ENCODE data around the gene DAAM1.

DAAM1 gene

GRCh38 chr14:59166258-59166657, 22.2 kb upstream of the DAAM1 start:
- Histone ChIP-seq H3K4me3 (ENCODE audit: low read length) (no peak overlapping the region), H3K4me2 (ENCODE audit: low read length) (peak overlapping the region; percentile 49), H3K36me3 (replicated peaks; ENCODE audit: low read depth, low read length) (no peaks in the 10 kb centered on the region), H3K9me3 (ENCODE audit: insufficient read depth, low read length) (no peaks in the 10 kb centered on the region), H3K27me3 (ENCODE audit: low read depth, low read length) (peaks cover 13% of the 10 kb centered on the region), H4K20me1 (ENCODE audit: insufficient read depth, low read length) (no peaks in the 10 kb centered on the region), H3K79me2 (ENCODE audit: low read length) (no peaks in the 10 kb centered on the region), H3K27ac (ENCODE audit: low read length) (no peak overlapping the region), H3K4me1 (ENCODE audit: low read length) (peaks cover 18% of the 10 kb centered on the region), H2AFZ (ENCODE audit: low read depth, low read length) (no peak overlapping the region), H3K9ac (ENCODE audit: low read length) (no peak overlapping the region)
- no peak for TF ChIP-seq EZH2phosphoT487 (IDR thresholded peaks at IDR 0.05; ENCODE audit: low read depth)
- TF ChIP-seq, protein P1, sequence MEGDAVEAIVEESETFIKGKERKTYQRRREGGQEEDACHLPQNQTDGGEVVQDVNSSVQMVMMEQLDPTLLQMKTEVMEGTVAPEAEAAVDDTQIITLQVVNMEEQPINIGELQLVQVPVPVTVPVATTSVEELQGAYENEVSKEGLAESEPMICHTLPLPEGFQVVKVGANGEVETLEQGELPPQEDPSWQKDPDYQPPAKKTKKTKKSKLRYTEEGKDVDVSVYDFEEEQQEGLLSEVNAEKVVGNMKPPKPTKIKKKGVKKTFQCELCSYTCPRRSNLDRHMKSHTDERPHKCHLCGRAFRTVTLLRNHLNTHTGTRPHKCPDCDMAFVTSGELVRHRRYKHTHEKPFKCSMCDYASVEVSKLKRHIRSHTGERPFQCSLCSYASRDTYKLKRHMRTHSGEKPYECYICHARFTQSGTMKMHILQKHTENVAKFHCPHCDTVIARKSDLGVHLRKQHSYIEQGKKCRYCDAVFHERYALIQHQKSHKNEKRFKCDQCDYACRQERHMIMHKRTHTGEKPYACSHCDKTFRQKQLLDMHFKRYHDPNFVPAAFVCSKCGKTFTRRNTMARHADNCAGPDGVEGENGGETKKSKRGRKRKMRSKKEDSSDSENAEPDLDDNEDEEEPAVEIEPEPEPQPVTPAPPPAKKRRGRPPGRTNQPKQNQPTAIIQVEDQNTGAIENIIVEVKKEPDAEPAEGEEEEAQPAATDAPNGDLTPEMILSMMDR (IDR thresholded peaks at IDR 0.05; ENCODE audit: low read depth, low read length) = no peak

DNA sequence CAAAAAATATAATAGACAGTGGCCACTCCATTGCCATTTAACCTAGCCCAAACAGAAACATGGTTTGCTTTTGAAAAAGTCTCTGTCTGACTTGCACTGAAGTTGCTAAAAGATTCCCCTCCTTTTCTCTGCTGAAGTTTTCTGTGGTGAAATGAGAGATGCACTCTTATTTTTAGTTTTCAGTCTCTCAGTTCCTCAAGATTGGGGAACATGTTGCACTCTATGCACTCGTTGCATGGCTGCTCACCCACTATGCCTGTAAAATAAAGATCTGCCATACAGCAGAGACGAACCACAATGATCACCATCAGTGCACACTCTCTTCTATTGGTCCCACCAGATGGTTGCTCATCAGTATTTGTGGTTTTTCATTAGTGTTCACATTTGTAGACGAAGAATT, 13.1 kb upstream of the DAAM1 start:
- peak overlapping the region; percentile 84 for H3K4me2 ChIP-seq (ENCODE audit: low read length)
- H2AFZ ChIP-seq (ENCODE audit: low read depth, low read length) = no peak overlapping the region
- H3K4me1 ChIP-seq (ENCODE audit: low read length) = peaks cover 34% of the 10 kb centered on the region
- peak overlapping the region; percentile 45 for H3K27ac ChIP-seq (ENCODE audit: low read length)
- no peak overlapping the region; the same call in 1 of the 2 replicates for H3K9ac ChIP-seq (ENCODE audit: low read length)
- H3K4me3 ChIP-seq (ENCODE audit: low read length) = peak overlapping the region; percentile 62
- H4K20me1 ChIP-seq (ENCODE audit: insufficient read depth, low read length) = no peaks in the 10 kb centered on the region
- TF ChIP-seq, protein P1 (IDR thresholded peaks at IDR 0.05; ENCODE audit: low read depth, low read length) = no peak
- peak; percentile 83; the same call in 1 of the 2 replicates for TF ChIP-seq EZH2phosphoT487 (IDR thresholded peaks at IDR 0.05; ENCODE audit: low read depth)
- H3K9me3 ChIP-seq (ENCODE audit: insufficient read depth, low read length) = no peaks in the 10 kb centered on the region
- peaks cover 30% of the 10 kb centered on the region for H3K27me3 ChIP-seq (ENCODE audit: low read depth, low read length)
- H3K36me3 ChIP-seq (replicated peaks; ENCODE audit: low read depth, low read length) = no peaks in the 10 kb centered on the region
- no peaks in the 10 kb centered on the region for H3K79me2 ChIP-seq (ENCODE audit: low read length)

DNA sequence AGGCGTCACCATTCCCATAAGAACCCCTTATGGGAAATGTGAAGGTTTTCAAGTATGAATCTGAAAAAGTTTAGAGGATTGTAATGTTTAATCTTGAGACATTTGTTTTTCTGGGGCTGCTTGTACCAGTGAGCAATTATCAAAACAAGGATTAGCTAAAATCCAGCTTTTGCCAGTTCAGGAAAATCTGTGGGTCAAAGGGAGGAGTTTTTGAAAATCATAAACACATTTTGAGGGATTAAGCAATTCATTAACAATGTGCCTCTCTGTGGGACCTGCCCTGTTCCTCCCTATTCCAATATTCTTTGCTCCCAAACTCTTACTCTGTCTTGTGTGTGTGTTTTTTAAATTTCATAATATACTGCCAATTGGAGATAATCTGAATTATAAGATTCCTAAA, 11.7 kb upstream of the DAAM1 start:
- H3K4me3 ChIP-seq (ENCODE audit: low read length) = no peak overlapping the region
- peaks cover 36% of the 10 kb centered on the region for H3K27me3 ChIP-seq (ENCODE audit: low read depth, low read length)
- no peak overlapping the region for H3K27ac ChIP-seq (ENCODE audit: low read length)
- H4K20me1 ChIP-seq (ENCODE audit: insufficient read depth, low read length) = no peaks in the 10 kb centered on the region
- no peak for TF ChIP-seq EZH2phosphoT487 (IDR thresholded peaks at IDR 0.05; ENCODE audit: low read depth)
- TF ChIP-seq, protein P1 (IDR thresholded peaks at IDR 0.05; ENCODE audit: low read depth, low read length) = no peak
- H3K4me2 ChIP-seq (ENCODE audit: low read length) = no peak overlapping the region
- no peaks in the 10 kb centered on the region for H3K9me3 ChIP-seq (ENCODE audit: insufficient read depth, low read length)
- no peaks in the 10 kb centered on the region for H3K79me2 ChIP-seq (ENCODE audit: low read length)
- no peaks in the 10 kb centered on the region for H3K36me3 ChIP-seq (replicated peaks; ENCODE audit: low read depth, low read length)
- H3K4me1 ChIP-seq (ENCODE audit: low read length) = peaks cover 33% of the 10 kb centered on the region
- no peak overlapping the region for H3K9ac ChIP-seq (ENCODE audit: low read length)
- H2AFZ ChIP-seq (ENCODE audit: low read depth, low read length) = no peak overlapping the region

DNA sequence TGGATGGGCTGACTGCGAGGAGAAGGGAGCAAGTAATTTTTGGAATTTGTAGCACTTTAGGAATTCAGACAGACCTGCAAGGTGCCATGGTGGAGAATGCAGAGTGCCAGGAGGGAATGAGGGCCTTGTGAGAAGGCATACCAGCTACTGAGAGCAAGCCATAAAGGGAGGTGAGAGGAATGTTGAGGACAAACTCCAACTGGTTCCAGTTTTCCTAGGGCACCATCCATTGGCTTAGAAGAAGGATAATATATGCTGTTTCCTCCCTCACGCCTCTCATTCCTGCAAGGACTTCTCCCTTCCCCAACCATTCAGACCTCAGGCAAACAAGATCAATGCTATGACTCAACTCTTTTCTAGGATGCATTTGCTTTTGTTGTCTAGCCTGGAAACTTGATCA, 11.2 kb upstream of the DAAM1 start:
- no peaks in the 10 kb centered on the region for H3K9me3 ChIP-seq (ENCODE audit: insufficient read depth, low read length)

More for the DNA sequence above, 11.2 kb upstream of the DAAM1 start:
- peaks cover 28% of the 10 kb centered on the region for H3K4me1 ChIP-seq (ENCODE audit: low read length)
- peaks cover 36% of the 10 kb centered on the region for H3K27me3 ChIP-seq (ENCODE audit: low read depth, low read length)
- no peaks in the 10 kb centered on the region for H3K36me3 ChIP-seq (replicated peaks; ENCODE audit: low read depth, low read length)
- H3K9ac ChIP-seq (ENCODE audit: low read length) = no peak overlapping the region
- H3K4me3 ChIP-seq (ENCODE audit: low read length) = no peak overlapping the region
- H2AFZ ChIP-seq (ENCODE audit: low read depth, low read length) = no peak overlapping the region
- H4K20me1 ChIP-seq (ENCODE audit: insufficient read depth, low read length) = no peaks in the 10 kb centered on the region
- H3K27ac ChIP-seq (ENCODE audit: low read length) = no peak overlapping the region
- H3K4me2 ChIP-seq (ENCODE audit: low read length) = no peak overlapping the region
- H3K79me2 ChIP-seq (ENCODE audit: low read length) = no peaks in the 10 kb centered on the region
- TF ChIP-seq EZH2phosphoT487 (IDR thresholded peaks at IDR 0.05; ENCODE audit: low read depth) = no peak
- TF ChIP-seq, protein P1 (IDR thresholded peaks at IDR 0.05; ENCODE audit: low read depth, low read length) = no peak
